NCI-H460 (cell line): ENCODE results near the gene MFSD1. TPM values are rescaled to one million over a fixed set of nuclear protein-coding genes. Genes with fewer than 3 reads are reported as not detected.

Source experiments
- DNase-seq: peaks from one replicate; pipeline ENCODE4 v3.0.0-alpha.2; 2016; ENCODE audit warnings: low read depth; ENCODE audit errors: extremely low read depth
- total RNA-seq: library from RNA; depleted of rRNA; stranded (reverse); fragments of >200 nt; shearing (Covaris generic); gene quantifications from 2 replicates; pipeline ENCODE4 v1.2.3, GENCODE V29; 2014; rRNA removed

MFSD1 gene
- total RNA-seq, 1 experiment from 2014 or later = 30.9 TPM

DNA sequence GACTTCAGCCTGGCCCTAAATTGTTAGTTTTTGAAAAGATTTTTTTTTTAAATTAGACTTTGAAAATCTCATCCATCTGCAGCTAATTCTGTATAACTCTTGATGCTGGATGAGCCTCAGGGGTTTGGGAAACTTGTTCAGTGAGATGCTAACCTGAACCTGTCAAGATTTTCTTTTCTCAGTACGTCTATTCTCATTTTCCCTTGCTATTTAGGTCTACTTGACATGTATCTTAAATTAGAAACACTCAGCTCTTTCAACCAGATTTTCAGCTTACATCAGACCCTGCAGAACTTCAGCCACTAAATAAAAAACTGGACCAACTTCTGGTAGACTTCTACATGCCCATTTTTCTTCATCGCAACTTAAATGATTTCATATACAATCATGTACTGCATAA lies 61.4 kb downstream of the MFSD1 start:
- no peak for DNase-seq

DNA sequence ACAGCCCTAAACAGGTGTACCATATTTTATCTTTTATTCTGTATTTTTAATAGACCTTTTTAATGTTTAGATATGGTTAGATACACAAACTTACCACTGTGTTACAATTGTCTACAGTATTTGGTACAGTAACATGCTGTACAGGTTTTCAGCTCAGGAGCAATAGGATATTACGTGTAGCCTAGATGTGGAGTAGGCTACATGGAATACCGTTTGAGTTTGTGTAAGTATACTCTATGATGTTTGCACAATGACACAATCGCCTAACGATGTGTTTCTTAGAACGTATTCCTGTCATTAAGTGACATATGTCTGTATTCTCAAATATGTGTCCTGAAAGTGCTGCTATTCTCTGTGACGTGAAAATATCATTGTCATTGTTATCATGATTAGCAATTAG lies 62.6 kb downstream of the MFSD1 start:
- DNase-seq = no peak

DNA sequence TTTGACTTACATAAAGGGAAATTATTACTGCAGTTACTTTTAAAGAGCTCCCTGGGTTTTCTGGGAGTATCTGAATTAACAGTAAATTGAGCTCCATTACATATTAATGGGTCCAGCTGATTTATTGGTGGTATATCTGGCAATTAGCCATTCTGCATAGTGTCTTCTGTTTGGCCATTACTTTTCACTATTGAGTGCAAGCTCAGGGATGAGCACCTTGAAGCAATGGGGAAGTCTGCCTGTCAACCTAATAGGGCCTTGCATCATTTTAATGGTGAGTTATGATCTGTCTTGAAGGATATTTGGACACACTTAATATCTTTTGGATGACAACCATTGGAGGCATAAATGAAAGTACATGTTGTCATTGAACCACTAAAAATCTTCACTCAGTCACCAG lies 73.8 kb downstream of the MFSD1 start:
- DNase-seq = no peak

Other genes with a start within 250 kb of the MFSD1 start
- 6.6 and 8.5 TPM in 2 replicates for gene MLF1, start 230.9 kb upstream of the MFSD1 start, total RNA-seq
- gene GFM1, start 157.5 kb upstream of the MFSD1 start, total RNA-seq = 32.8 and 48.7 TPM in 2 replicates
- 35.7 and 42.6 TPM in 2 replicates for gene LXN, start 129.4 kb upstream of the MFSD1 start, total RNA-seq
- not detected in 2 replicates for gene RARRES1, start 69.6 kb upstream of the MFSD1 start, total RNA-seq